ENCODE data around the gene WDFY3. TPM values are rescaled to one million over a fixed set of nuclear protein-coding genes. Genes with fewer than 3 reads are reported as not detected.
A peak's percentile ranks its signal among the peaks of the same experiment; 100 is the strongest.

WDFY3 gene
- total and polyA plus RNA-seq, 2 of the 4 experiments (the other 2 are of a cell fraction) = 12.5 to 58.1 TPM

DNA sequence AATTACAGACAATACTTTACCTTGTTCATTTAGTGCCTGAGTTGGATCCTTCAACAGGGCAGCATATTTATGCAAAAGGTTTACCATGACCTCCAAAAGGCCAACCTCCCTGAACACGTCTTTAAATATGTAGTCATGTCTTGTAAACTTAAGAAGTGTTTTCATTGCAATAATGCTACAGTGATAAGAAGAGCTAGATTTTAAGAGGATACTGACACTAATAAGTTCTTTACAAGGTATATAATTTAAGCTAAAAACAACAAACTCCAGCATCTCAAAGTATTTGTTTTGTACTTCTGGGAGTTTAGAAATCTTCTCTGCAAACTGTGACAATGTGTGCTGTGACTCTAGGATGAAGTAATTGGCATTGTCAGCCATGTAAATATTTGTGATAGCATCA, 145.4 kb downstream of the WDFY3 start:
- intact Hi-C loops (cut with micrococcal nuclease) (no loop called here), dilution Hi-C loops (cut with HindIII; ENCODE audit: low sequenced_read_pairs, unreplicated experiment) (no loop called here)
- DNase-seq = no peak

More for the DNA sequence above, 145.4 kb downstream of the WDFY3 start:
- Histone ChIP-seq H3K9me3 (ENCODE audit: control insufficient read depth, insufficient read depth, low read length) (no peaks in the 10 kb centered on the region), H3K23ac (ENCODE audit: low read depth, low read length) (no peak overlapping the region), H3K27me3 (ENCODE audit: control insufficient read depth, insufficient read depth, low read length) (no peaks in the 10 kb centered on the region), H4K8ac (ENCODE audit: low read depth in 2 of 2, low read length in 2 of 2) (no peak overlapping the region), H2AK5ac (ENCODE audit: low read depth, low read length) (no peak overlapping the region), H3K4me2 (ENCODE audit: low read depth, low read length) (no peak overlapping the region), H4K20me1 (ENCODE audit: insufficient read depth, low read length) (no peaks in the 10 kb centered on the region), H3K4me3 (ENCODE audit: insufficient read depth, low read depth, low read length) (no peak overlapping the region), H2AK9ac (replicated peaks; ENCODE audit: low read depth, low read length, poor library complexity) (no peak overlapping the region), H2BK20ac (ENCODE audit: low read depth, low read length) (no peak overlapping the region), H2BK5ac (ENCODE audit: low read depth, low read length, poor library complexity, severe bottlenecking) (no peak overlapping the region), H3K79me1 (ENCODE audit: low read depth in 1 of 2, low read length in 2 of 2) (no peaks in the 10 kb centered on the region; a peak in 1 of 4 replicates), H2AFZ (replicated peaks; ENCODE audit: low read length, poor library complexity) (no peak overlapping the region), H3K27ac (ENCODE audit: insufficient read depth, low read length) (peak overlapping the region; percentile 23; the same call in 1 of the 2 replicates), H3K9ac (ENCODE audit: low read depth, low read length) (no peak overlapping the region), H4K5ac (ENCODE audit: low read depth, low read length) (no peak overlapping the region), H3K4ac (ENCODE audit: low read depth, low read length) (no peak overlapping the region), H3K56ac (ENCODE audit: extremely low read depth, insufficient read depth, low read length) (no peak overlapping the region), H3K18ac (ENCODE audit: low read depth, low read length) (no peak overlapping the region), H2BK120ac (ENCODE audit: low read depth, low read length) (no peak overlapping the region), H4K91ac (ENCODE audit: insufficient read depth, low read depth, low read length) (no peak overlapping the region), H2BK15ac (ENCODE audit: low read depth, low read length) (no peak overlapping the region), H3K4me1 (ENCODE audit: control insufficient read depth, insufficient read depth, low read length) (no peaks in the 10 kb centered on the region), H3K14ac (replicated peaks; ENCODE audit: low read depth, low read length) (no peak overlapping the region), H3K9me1 (ENCODE audit: insufficient read depth, low read length) (peaks cover 3% of the 10 kb centered on the region; the same call in 1 of the 2 replicates), H3K36me3 (ENCODE audit: control insufficient read depth, insufficient read depth, low read length) (peaks cover 7% of the 10 kb centered on the region)
- CTCF ChIA-PET = interaction anchor here (0.6 to 0.7 kb wide), 2 partner anchors 71 to 1553 kb away, joined by 3 to 4 read pairs; no protein-coding TSS in a partner anchor
- in situ Hi-C loops (cut with MboI; ENCODE audit: low sequenced_read_pairs) = no loop called here
- ATAC-seq (ENCODE audit: low read depth) = no peak; the same call in 1 of the 2 replicates
- TF ChIP-seq POLR2A (IDR thresholded peaks at IDR 0.05; ENCODE audit: low read depth, low read length) (no peak), FOS (IDR thresholded peaks at IDR 0.05; ENCODE audit: low read depth, low read length) (no peak), CEBPB (IDR thresholded peaks at IDR 0.05; ENCODE audit: low read depth, low read length) (no peak), MXI1 (IDR thresholded peaks at IDR 0.05; ENCODE audit: borderline replicate concordance, low read depth, low read length) (no peak), NFE2L2 (IDR thresholded peaks at IDR 0.05; ENCODE audit: low read depth, low read length) (no peak), CHD1 (IDR thresholded peaks at IDR 0.05; ENCODE audit: low read depth, low read length) (no peak), BHLHE40 (IDR thresholded peaks at IDR 0.05; ENCODE audit: low read depth, low read length) (no peak), MAFK (IDR thresholded peaks at IDR 0.05; ENCODE audit: low read depth, low read length) (no peak), RAD21 (IDR thresholded peaks at IDR 0.05; ENCODE audit: low read length) (no peak), RCOR1 (IDR thresholded peaks at IDR 0.05; ENCODE audit: insufficient replicate concordance, low read length) (no peak), SMC3 (IDR thresholded peaks at IDR 0.05; ENCODE audit: low read depth, low read length) (no peak), MAZ (IDR thresholded peaks at IDR 0.05; ENCODE audit: borderline replicate concordance, low read depth, low read length) (no peak)
- TF ChIP-seq, protein P1, sequence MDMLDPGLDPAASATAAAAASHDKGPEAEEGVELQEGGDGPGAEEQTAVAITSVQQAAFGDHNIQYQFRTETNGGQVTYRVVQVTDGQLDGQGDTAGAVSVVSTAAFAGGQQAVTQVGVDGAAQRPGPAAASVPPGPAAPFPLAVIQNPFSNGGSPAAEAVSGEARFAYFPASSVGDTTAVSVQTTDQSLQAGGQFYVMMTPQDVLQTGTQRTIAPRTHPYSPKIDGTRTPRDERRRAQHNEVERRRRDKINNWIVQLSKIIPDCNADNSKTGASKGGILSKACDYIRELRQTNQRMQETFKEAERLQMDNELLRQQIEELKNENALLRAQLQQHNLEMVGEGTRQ (IDR thresholded peaks at IDR 0.05; ENCODE audit: low read depth, low read length) = no peak
- TF ChIP-seq, protein P2, sequence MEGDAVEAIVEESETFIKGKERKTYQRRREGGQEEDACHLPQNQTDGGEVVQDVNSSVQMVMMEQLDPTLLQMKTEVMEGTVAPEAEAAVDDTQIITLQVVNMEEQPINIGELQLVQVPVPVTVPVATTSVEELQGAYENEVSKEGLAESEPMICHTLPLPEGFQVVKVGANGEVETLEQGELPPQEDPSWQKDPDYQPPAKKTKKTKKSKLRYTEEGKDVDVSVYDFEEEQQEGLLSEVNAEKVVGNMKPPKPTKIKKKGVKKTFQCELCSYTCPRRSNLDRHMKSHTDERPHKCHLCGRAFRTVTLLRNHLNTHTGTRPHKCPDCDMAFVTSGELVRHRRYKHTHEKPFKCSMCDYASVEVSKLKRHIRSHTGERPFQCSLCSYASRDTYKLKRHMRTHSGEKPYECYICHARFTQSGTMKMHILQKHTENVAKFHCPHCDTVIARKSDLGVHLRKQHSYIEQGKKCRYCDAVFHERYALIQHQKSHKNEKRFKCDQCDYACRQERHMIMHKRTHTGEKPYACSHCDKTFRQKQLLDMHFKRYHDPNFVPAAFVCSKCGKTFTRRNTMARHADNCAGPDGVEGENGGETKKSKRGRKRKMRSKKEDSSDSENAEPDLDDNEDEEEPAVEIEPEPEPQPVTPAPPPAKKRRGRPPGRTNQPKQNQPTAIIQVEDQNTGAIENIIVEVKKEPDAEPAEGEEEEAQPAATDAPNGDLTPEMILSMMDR (conservative IDR thresholded peaks at IDR 0.05; ENCODE audit: low read depth, low read length) = no peak
- POLR2A ChIA-PET (ENCODE audit: unreplicated experiment) = interaction anchor here (0.5 kb wide), 1 partner anchor 134 kb away, joined by 5 read pairs; no protein-coding TSS in a partner anchor
- no TSS peak for BruUV-seq (replicated peaks)
- no CpG with 5 or more reads among the region's 1 CpG for WGBS, 2 experiments (ENCODE audit: extremely low coverage in 2 of 2, insufficient read length in 1 of 2)
